Measurements from ENCODE around the gene CAPS. TPM values are rescaled to one million over a fixed set of nuclear protein-coding genes. Genes with fewer than 3 reads are reported as not detected.

The CAPS gene
- total and polyA plus RNA-seq, 9 donors = 1.7 to 313 (median 22.3) TPM

GRCh38 chr19:5896365-5897076 is 17.5 kb upstream of the CAPS start:
- WGBS, 3 donors = 81 to 84% (median 83%) methylated on average over 29 of the region's 29 CpGs
- peaks cover 2% of the 10 kb centered on the region for H3K4me1 ChIP-seq (ENCODE audit: insufficient read depth)
- no peaks in the 10 kb centered on the region for H3K9me3 ChIP-seq
- TF ChIP-seq POLR2A (IDR thresholded peaks at IDR 0.05) = no peak
- TF ChIP-seq CTCF (IDR thresholded peaks at IDR 0.05) = no peak
- TF ChIP-seq EP300 (IDR thresholded peaks at IDR 0.05) = no peak
- intact Hi-C loops (cut with DNase I) = loop anchor here in 1 of 4 donors (10.0 kb wide), 1 partner anchor 92 kb away; the partner anchor contains the start of gene NRTN
- H3K36me3 ChIP-seq = no peaks in the 10 kb centered on the region
- no peak overlapping the region for H3K27ac ChIP-seq
- no peaks in the 10 kb centered on the region for H3K27me3 ChIP-seq
- H3K4me3 ChIP-seq = no peak overlapping the region
- no peak for DNase-seq

GRCh38 chr19:5897189-5897969 is 16.7 kb upstream of the CAPS start:
- Histone ChIP-seq H3K36me3 (no peaks in the 10 kb centered on the region), H3K9me3 (no peaks in the 10 kb centered on the region), H3K4me3 (no peak overlapping the region), H3K4me1 (ENCODE audit: insufficient read depth) (no peaks in the 10 kb centered on the region), H3K27me3 (no peaks in the 10 kb centered on the region), H3K27ac (no peak overlapping the region)
- intact Hi-C loops (cut with DNase I) = loop anchor here in 1 of 4 donors (10.0 kb wide), 1 partner anchor 93 kb away; the partner anchor contains the start of gene NRTN
- TF ChIP-seq CTCF (IDR thresholded peaks at IDR 0.05) (no peak), POLR2A (IDR thresholded peaks at IDR 0.05) (no peak), EP300 (IDR thresholded peaks at IDR 0.05) (no peak)
- no peak for DNase-seq
- 88 to 90% (median 88%) methylated on average over 30 of the region's 30 CpGs for WGBS, 3 donors

GRCh38 chr19:5899728-5900526 is 14.1 kb upstream of the CAPS start:
- H3K27me3 ChIP-seq = no peaks in the 10 kb centered on the region
- intact Hi-C loops (cut with DNase I) = loop anchor here in 1 of 4 donors (10.0 kb wide), 1 partner anchor 95 kb away; the partner anchor contains the start of gene NRTN

More at GRCh38 chr19:5899728-5900526, 14.1 kb upstream of the CAPS start:
- TF ChIP-seq POLR2A (IDR thresholded peaks at IDR 0.05) (no peak), CTCF (IDR thresholded peaks at IDR 0.05) (no peak), EP300 (IDR thresholded peaks at IDR 0.05) (no peak)
- H3K4me3 ChIP-seq = no peak overlapping the region
- peaks cover 1% of the 10 kb centered on the region for H3K4me1 ChIP-seq (ENCODE audit: insufficient read depth)
- no peak overlapping the region for H3K27ac ChIP-seq
- H3K36me3 ChIP-seq = no peaks in the 10 kb centered on the region
- no peaks in the 10 kb centered on the region for H3K9me3 ChIP-seq
- no peak for DNase-seq
- 78 to 84% (median 83%) methylated on average over 13 of the region's 13 CpGs for WGBS, 3 donors
